Endothelial cell of umbilical vein (primary cell): ENCODE measurements around the gene PLXNA4. TPM values are rescaled to one million over a fixed set of nuclear protein-coding genes. Genes with fewer than 3 reads are reported as not detected.

Source experiments
- BruUV-seq: library from RNA; stranded (reverse); fragments of 400-500 nt; replicated peaks from 2 replicates; lab custom pipeline; 2021; lab: Mats Ljungman, UMichigan
- CTCF ChIA-PET: fragments of 300-600, 350-600 bp; sonication (Branson Sonifier 250); formaldehyde crosslinking; loops from one replicate; lab custom pipeline; 2021; ENCODE audit warnings: antibody characterized with exemption, inconsistent platforms; lab: Charles Lee
- POLR2A ChIA-PET: fragments of 300-600, 350-600 bp; sonication (Branson Sonifier 250); formaldehyde crosslinking; loops from one replicate; lab custom pipeline; 2021; ENCODE audit warnings: antibody characterized with exemption, inconsistent platforms; lab: Charles Lee
- DNase-seq: peaks from one replicate; pipeline ENCODE4 v3.0.0-alpha.2; 2011; ENCODE audit warnings: low read depth, low spot score
- FAIRE-seq: peaks from 2 replicates; lab custom pipeline; 2011; peaks lifted over from hg19 to GRCh38; lab: Jason Lieb, UNC
- H2AFZ ChIP-seq: 2 replicates; pipeline ENCODE4 v1.6.0; 2012; ENCODE audit warnings: low read depth, low read length, control low read depth, inconsistent platforms
- H3K27ac ChIP-seq: 2 replicates; pipeline ENCODE4 v1.5.1; 2011; ENCODE audit warnings: low read depth, mild to moderate bottlenecking, control low read depth, low read length, moderate library complexity; ENCODE audit not compliant: insufficient read depth
- H3K27me3 ChIP-seq, 2 experiments: 2 replicates each; pipeline versions ENCODE4 v1.6.0 to v1.6.1; 2011; ENCODE audit warnings: low read length in 2 of 2, mixed read lengths in 1 of 2; ENCODE audit not compliant: control insufficient read depth in 2 of 2, insufficient read depth in 2 of 2
- H3K36me3 ChIP-seq, 2 experiments: 2 replicates in 1 of 2; 3 replicates in 1 of 2; pipeline ENCODE4 v1.5.1; 2011; ENCODE audit warnings: low read length in 2 of 2, mild to moderate bottlenecking in 1 of 2, moderate library complexity in 1 of 2; ENCODE audit not compliant: control insufficient read depth in 2 of 2, insufficient read depth in 2 of 2; ENCODE audit errors: extremely low read depth in 1 of 2
- H3K4me1 ChIP-seq: 3 replicates; pipeline ENCODE4 v1.5.1; 2011; ENCODE audit warnings: mild to moderate bottlenecking, low read length; ENCODE audit not compliant: control insufficient read depth, insufficient read depth; ENCODE audit errors: extremely low read depth
- H3K4me2 ChIP-seq: 2 replicates; pipeline ENCODE4 v1.6.1; 2011; ENCODE audit warnings: low read length, control low read depth, mixed read lengths; ENCODE audit not compliant: insufficient read depth
- H3K4me3 ChIP-seq, 3 experiments: fragments of 200-600 bp in 1 of 3; sonication (generic), shearing (Covaris generic) in 1 of 3; replicated peaks in 1 of 3; 2 replicates each; pipeline ENCODE4 v1.5.1; 2011 to 2016; ENCODE audit warnings: control low read depth in 3 of 3, low read length in 3 of 3, mild to moderate bottlenecking in 2 of 3, inconsistent platforms in 1 of 3, low read depth in 1 of 3, moderate library complexity in 1 of 3; ENCODE audit not compliant: insufficient read depth in 1 of 3
- H3K79me2 ChIP-seq: 2 replicates; pipeline ENCODE4 v1.6.0; 2012; ENCODE audit warnings: low read length, inconsistent platforms; ENCODE audit not compliant: control insufficient read depth, insufficient read depth
- H3K9ac ChIP-seq: replicated peaks from 2 replicates; pipeline ENCODE3; 2011; ENCODE audit warnings: low read length, control low read depth; ENCODE audit not compliant: insufficient read depth; ENCODE audit errors: extremely low read depth
- H3K9me1 ChIP-seq: replicated peaks from 3 replicates; pipeline ENCODE4 v1.6.0; 2011; ENCODE audit warnings: mild to moderate bottlenecking, low read length; ENCODE audit not compliant: control insufficient read depth, insufficient read depth; ENCODE audit errors: extremely low read depth
- H3K9me3 ChIP-seq: replicated peaks from 2 replicates; pipeline ENCODE4 v1.5.1; 2012; ENCODE audit warnings: low read length, inconsistent platforms; ENCODE audit not compliant: control insufficient read depth, insufficient read depth
- H4K20me1 ChIP-seq: replicated peaks from 2 replicates; pipeline ENCODE3; 2011; ENCODE audit warnings: mild to moderate bottlenecking, low read length; ENCODE audit not compliant: control insufficient read depth, insufficient read depth; ENCODE audit errors: extremely low read depth
- CTCF ChIP-seq, 2 donors: IDR thresholded peaks; 1 replicate in 1 of 2; 2 replicates in 1 of 2; pipeline ENCODE4 v1.5.1; 2011; ENCODE audit warnings: low read length in 2 of 2, mild to moderate bottlenecking in 2 of 2, moderate library complexity in 2 of 2, control low read depth in 1 of 2, inconsistent platforms in 1 of 2, low read depth in 1 of 2; ENCODE audit not compliant: insufficient read depth in 1 of 2; ENCODE audit errors: extremely low read depth in 1 of 2
- EZH2 ChIP-seq: IDR thresholded peaks from 2 replicates; pipeline ENCODE4 v1.6.1; 2012; ENCODE audit warnings: borderline replicate concordance, low read depth, mild to moderate bottlenecking, moderate library complexity, low read length, inconsistent platforms; ENCODE audit not compliant: severe bottlenecking
- FOS ChIP-seq: IDR thresholded peaks from 2 replicates; pipeline ENCODE4 v1.6.1; 2011; ENCODE audit warnings: mild to moderate bottlenecking, low read length, moderate library complexity, borderline replicate concordance; ENCODE audit not compliant: insufficient read depth
- GATA2 ChIP-seq: IDR thresholded peaks from 2 replicates; pipeline ENCODE4 v1.7.0; 2011; ENCODE audit warnings: low read depth, mild to moderate bottlenecking, moderate library complexity, mixed read lengths, low read length; ENCODE audit not compliant: insufficient read length, insufficient read depth
- JUN ChIP-seq: IDR thresholded peaks from 2 replicates; pipeline ENCODE4 v1.6.1; 2011; ENCODE audit warnings: borderline replicate concordance, low read depth; ENCODE audit not compliant: insufficient read length, insufficient read depth
- MAX ChIP-seq: IDR thresholded peaks from 2 replicates; pipeline ENCODE4 v1.6.1; 2011; ENCODE audit not compliant: insufficient read depth, insufficient read length
- MYC ChIP-seq: IDR thresholded peaks from one replicate; pipeline ENCODE4 v1.6.1; 2011; ENCODE audit warnings: mild to moderate bottlenecking, low read depth, low read length
- POLR2A ChIP-seq: IDR thresholded peaks from 2 replicates; pipeline ENCODE4 v1.6.1; 2012; ENCODE audit warnings: low read depth, mild to moderate bottlenecking, control low read depth, low read length
- POLR2AphosphoS5 ChIP-seq: IDR thresholded peaks from 2 replicates; pipeline ENCODE4 v1.6.1; 2012; ENCODE audit warnings: low read depth, mild to moderate bottlenecking, control low read depth, low read length, moderate library complexity; ENCODE audit not compliant: insufficient read depth
- dilution Hi-C: fragments of 300-500 bp; cut with MboI; formaldehyde crosslinking; loops from one replicate; pipeline ENCODE4 v1.15.0; 2019; ENCODE audit warnings: low sequenced_read_pairs; ENCODE audit not compliant: extremely low pct_ligation_motif_present
- intact Hi-C: fragments of 100-400 bp; cut with micrococcal nuclease; formaldehyde crosslinking; loops from one replicate; pipeline ENCODE4 v1.10.0; 2022
- polyA plus RNA-seq, 4 experiments: library from polyadenylated mRNA; depleted of rRNA in 3 of 4; stranded (reverse) in 3 of 4; unstranded in 1 of 4; fragments of >200 nt; gene quantifications; 2 replicates each; pipeline versions ENCODE4 v1.2.1 to v1.2.3, GENCODE V29; 2011 to 2012; ENCODE audit warnings: missing spikeins in 1 of 4
- total RNA-seq: library from RNA; stranded (reverse); gene quantifications from 2 replicates; pipeline ENCODE4 v1.2.3, GENCODE V29; 2021

Gene PLXNA4
- total and polyA plus RNA-seq, 2 donors (not counting 3 experiments of a cell fraction or from before 2014, with no cell fraction given) = 12.1 to 20.4 TPM

GRCh38 chr7:132158841-132159240 lies 417.4 kb downstream of the PLXNA4 start:
- no peak overlapping the region for H3K4me2 ChIP-seq
- H3K9me1 ChIP-seq = no peaks in the 10 kb centered on the region
- no peaks in the 10 kb centered on the region for H3K79me2 ChIP-seq
- H3K9ac ChIP-seq = no peak overlapping the region
- intact Hi-C loops (no loop called here), dilution Hi-C loops (no loop called here)
- FAIRE-seq (no peak), DNase-seq (no peak)
- H3K36me3 ChIP-seq = peaks cover 0 to 37% of the 10 kb centered on the region in 2 experiments
- TF ChIP-seq MAX (no peak), CTCF (IDR thresholded peaks at IDR 0.05; ENCODE audit: extremely low read depth in 1 of 2, insufficient read depth in 1 of 2, low read depth in 1 of 2, low read length in 2 of 2) (no peak), POLR2A (no peak), EZH2 (no peak), FOS (no peak), MYC (no peak), GATA2 (no peak), POLR2AphosphoS5 (no peak), JUN (no peak)
- CTCF ChIA-PET = interaction anchor here (1.4 to 1.5 kb wide), 2 partner anchors 160 to 422 kb away, joined by 3 read pairs; no protein-coding TSS in a partner anchor
- no peak overlapping the region for H2AFZ ChIP-seq
- no peaks in the 10 kb centered on the region for H3K27me3 ChIP-seq
- POLR2A ChIA-PET = no interaction called here
- H4K20me1 ChIP-seq = no peaks in the 10 kb centered on the region
- no peaks in the 10 kb centered on the region for H3K4me1 ChIP-seq
- H3K9me3 ChIP-seq = no peaks in the 10 kb centered on the region
- H3K4me3 ChIP-seq = no peak overlapping the region
- H3K27ac ChIP-seq = no peak overlapping the region
- BruUV-seq = no TSS peak
